Mucosa of descending colon (tissue), 3 donors: ENCODE data around the gene MTCP1. TPM values are rescaled to one million over a fixed set of nuclear protein-coding genes. Genes with fewer than 3 reads are reported as not detected.

Experiments used
- ATAC-seq: fragments of 200-7000 bp; cut with Tn5 transposase; one replicate; pipeline ENCODE4 v1.9.1; 2020; ENCODE audit warnings: mild to moderate bottlenecking, moderate library complexity
- DNase-seq, 3 donors: peaks; one replicate each; pipeline ENCODE4 v3.0.0-alpha.2; 2020
- H3K36me3 ChIP-seq: fragments of 200-600 bp; one replicate; pipeline ENCODE4 v1.8.0; 2021; ENCODE audit warnings: low read depth, mild to moderate bottlenecking
- H3K4me1 ChIP-seq: fragments of 200-600 bp; one replicate; pipeline ENCODE4 v1.8.0; 2021; ENCODE audit warnings: low read depth, mild to moderate bottlenecking
- H3K4me3 ChIP-seq: fragments of 200-600 bp; one replicate; pipeline ENCODE4 v1.8.0; 2021; ENCODE audit warnings: mild to moderate bottlenecking
- H3K9me3 ChIP-seq: fragments of 200-600 bp; one replicate; pipeline ENCODE4 v1.8.0; 2021; ENCODE audit warnings: mild to moderate bottlenecking
- intact Hi-C, 2 donors: fragments of 100-400 bp; cut with DNase I in 1 of 2; cut with micrococcal nuclease in 1 of 2; formaldehyde crosslinking; loops; one replicate each; pipeline versions ENCODE4 v1.11.0 to v1.11.1; 2022; cut with DNase I, micrococcal nuclease
- total RNA-seq, 3 donors: library from RNA; stranded (reverse); fragmentation: NEBNext Ultra II Directional in 2 of 3; extraction: Animal tissue kit (Norgen Biotek cat#: 25700) in 2 of 3; gene quantifications; one replicate each; pipeline versions ENCODE4 v1.2.1 to v1.2.4, GENCODE V29; 2021 to 2023
- TF ChIP-seq, protein P1 (sequence below): fragments of 200-600 bp; IDR thresholded peaks from one replicate; pipeline ENCODE4 v1.8.0; 2022; ENCODE audit warnings: antibody characterized with exemption, mild to moderate bottlenecking
- donor health status: DM: no; HTN: no; CAD: no; lungs with moderate emphysema.
- donor health status: DM: no; HTN: no; CAD: no.
- donor health status: DM: no; HTN: yes; CAD: no.

The MTCP1 gene
- total RNA-seq, 3 donors from 2014 or later = 11.7 to 22.3 (median 20.1) TPM

GRCh38 chrX:155052738-155053498 lies 18.0 kb downstream of the MTCP1 start:
- ATAC-seq = peak; percentile 30
- DNase-seq = no peak
- no peaks in the 10 kb centered on the region for H3K4me1 ChIP-seq
- H3K4me3 ChIP-seq = no peak overlapping the region
- H3K9me3 ChIP-seq = no peaks in the 10 kb centered on the region
- no peaks in the 10 kb centered on the region for H3K36me3 ChIP-seq
- intact Hi-C loops = no loop called here
- TF ChIP-seq, protein P1, sequence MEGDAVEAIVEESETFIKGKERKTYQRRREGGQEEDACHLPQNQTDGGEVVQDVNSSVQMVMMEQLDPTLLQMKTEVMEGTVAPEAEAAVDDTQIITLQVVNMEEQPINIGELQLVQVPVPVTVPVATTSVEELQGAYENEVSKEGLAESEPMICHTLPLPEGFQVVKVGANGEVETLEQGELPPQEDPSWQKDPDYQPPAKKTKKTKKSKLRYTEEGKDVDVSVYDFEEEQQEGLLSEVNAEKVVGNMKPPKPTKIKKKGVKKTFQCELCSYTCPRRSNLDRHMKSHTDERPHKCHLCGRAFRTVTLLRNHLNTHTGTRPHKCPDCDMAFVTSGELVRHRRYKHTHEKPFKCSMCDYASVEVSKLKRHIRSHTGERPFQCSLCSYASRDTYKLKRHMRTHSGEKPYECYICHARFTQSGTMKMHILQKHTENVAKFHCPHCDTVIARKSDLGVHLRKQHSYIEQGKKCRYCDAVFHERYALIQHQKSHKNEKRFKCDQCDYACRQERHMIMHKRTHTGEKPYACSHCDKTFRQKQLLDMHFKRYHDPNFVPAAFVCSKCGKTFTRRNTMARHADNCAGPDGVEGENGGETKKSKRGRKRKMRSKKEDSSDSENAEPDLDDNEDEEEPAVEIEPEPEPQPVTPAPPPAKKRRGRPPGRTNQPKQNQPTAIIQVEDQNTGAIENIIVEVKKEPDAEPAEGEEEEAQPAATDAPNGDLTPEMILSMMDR = no peak

- H3K9me3 ChIP-seq = no peaks in the 10 kb centered on the region
- no peak overlapping the region for H3K4me3 ChIP-seq
- H3K36me3 ChIP-seq = no peaks in the 10 kb centered on the region
- TF ChIP-seq, protein P1 = peak; percentile 16
- DNase-seq (peak in 1 of 3 donors; percentile 61), ATAC-seq (peak; percentile 87)
- intact Hi-C loops = no loop called here
- no peaks in the 10 kb centered on the region for H3K4me1 ChIP-seq
Observed at GRCh38 chrX:155048977-155049619, 21.8 kb downstream of the MTCP1 start.

GRCh38 chrX:155046811-155047528 lies 24.0 kb downstream of the MTCP1 start:
- Histone ChIP-seq H3K36me3 (no peaks in the 10 kb centered on the region), H3K9me3 (no peaks in the 10 kb centered on the region), H3K4me1 (no peaks in the 10 kb centered on the region), H3K4me3 (no peak overlapping the region)
- ATAC-seq (no peak), DNase-seq (no peak)
- TF ChIP-seq, protein P1 = no peak
- intact Hi-C loops = no loop called here

- H3K36me3 ChIP-seq = no peaks in the 10 kb centered on the region
- TF ChIP-seq, protein P1 = no peak
- intact Hi-C loops = no loop called here
- no peaks in the 10 kb centered on the region for H3K4me1 ChIP-seq
- no peaks in the 10 kb centered on the region for H3K9me3 ChIP-seq
- DNase-seq (no peak), ATAC-seq (no peak)
- H3K4me3 ChIP-seq = no peak overlapping the region
Observed at GRCh38 chrX:155046129-155046810, 24.7 kb downstream of the MTCP1 start.

- Histone ChIP-seq H3K4me3 (no peak overlapping the region), H3K4me1 (no peaks in the 10 kb centered on the region), H3K36me3 (no peaks in the 10 kb centered on the region), H3K9me3 (no peaks in the 10 kb centered on the region)
- DNase-seq (no peak), ATAC-seq (no peak)
- TF ChIP-seq, protein P1 = no peak
- intact Hi-C loops = no loop called here
Observed at GRCh38 chrX:155035688-155036087, 35.2 kb downstream of the MTCP1 start.
